A549 (cell line): ENCODE data around the gene SMIM29. TPM values are rescaled to one million over a fixed set of nuclear protein-coding genes. Genes with fewer than 3 reads are reported as not detected.

Experiments used
- ATAC-seq, 2 experiments: fragments of 200-7000 bp in 1 of 2; fragments of >200 bp in 1 of 2; cut with Nextera tagmentation in 1 of 2; cut with Tn5 transposase in 1 of 2; 3 replicates each; pipeline versions ENCODE4 v1.8.0 to v1.9.1; 2018 to 2020; ENCODE audit warnings: mild to moderate bottlenecking in 1 of 2, moderate library complexity in 1 of 2
- CTCF ChIA-PET: fragments of 300-600 bp; sonication (Branson Sonifier 250); formaldehyde crosslinking; extraction: SDS; loops from one replicate; lab custom pipeline; 2021; ENCODE audit warnings: antibody characterized with exemption, inconsistent platforms; lab: Yijun Ruan, JAX
- POLR2A ChIA-PET: fragments of 350-600 bp; formaldehyde crosslinking; extraction: SDS; loops from one replicate; lab custom pipeline; 2021; ENCODE audit warnings: antibody characterized with exemption, inconsistent platforms; lab: Yijun Ruan, JAX
- DNase-seq, 2 experiments: peaks; one replicate each; pipeline versions ENCODE4 v3.0.0 to v3.0.0-alpha.2; 2011 to 2016; ENCODE audit warnings: low read depth in 1 of 2, low spot score in 1 of 2
- FAIRE-seq: peaks from 2 replicates; lab custom pipeline; 2011; peaks lifted over from hg19 to GRCh38; lab: Jason Lieb, UNC
- H3K27ac ChIP-seq, 2 experiments: fragments of >200 bp; sonication (Bioruptor Twin); formaldehyde crosslinking; 3 replicates each; pipeline ENCODE4 v1.5.1; 2016 to 2017
- H3K4me1 ChIP-seq: fragments of >200 bp; sonication (Bioruptor Twin); formaldehyde crosslinking; 3 replicates; pipeline ENCODE4 v1.6.1; 2016
- H3K4me2 ChIP-seq: fragments of >200 bp; sonication (Bioruptor Twin); formaldehyde crosslinking; 3 replicates; pipeline ENCODE4 v1.6.1; 2016
- H3K4me3 ChIP-seq: fragments of >200 bp; sonication (Bioruptor Twin); formaldehyde crosslinking; 3 replicates; pipeline ENCODE4 v1.5.1; 2016
- H3K9me3 ChIP-seq: fragments of >200 bp; sonication (Bioruptor Twin); formaldehyde crosslinking; 3 replicates; pipeline ENCODE4 v1.6.1; 2016
- ATOH8 ChIP-seq: fragments of 250-450 bp; sonication (Bioruptor Pico); IDR thresholded peaks from 2 replicates; pipeline ENCODE4 v1.5.0; 2020; ENCODE audit warnings: low read depth, mild to moderate bottlenecking, moderate library complexity
- BCL3 ChIP-seq: fragments of >200 bp; sonication (Bioruptor Twin); formaldehyde crosslinking; IDR thresholded peaks from 3 replicates; pipeline ENCODE4 v1.6.1; 2016
- CBX2 ChIP-seq: fragments of 200-600 bp; sonication (generic); IDR thresholded peaks from 2 replicates; pipeline ENCODE4 v1.6.1; 2016; ENCODE audit warnings: low read depth, mild to moderate bottlenecking, borderline replicate concordance
- CHD4 ChIP-seq: fragments of 200-600 bp; sonication (generic); IDR thresholded peaks from 2 replicates; pipeline ENCODE4 v1.6.1; 2016; ENCODE audit warnings: antibody characterized with exemption, mild to moderate bottlenecking, borderline replicate concordance
- EHF ChIP-seq: fragments of 250-450 bp; sonication (Bioruptor Pico); IDR thresholded peaks from 2 replicates; pipeline ENCODE4 v1.5.0; 2020; ENCODE audit warnings: mild to moderate bottlenecking
- EHMT2 ChIP-seq: fragments of 200-600 bp; sonication (generic); IDR thresholded peaks from 2 replicates; pipeline ENCODE4 v1.6.1; 2016; ENCODE audit warnings: antibody characterized with exemption, low read depth, mild to moderate bottlenecking, moderate library complexity
- FOSL2 ChIP-seq, 2 experiments: fragments of 450-650 bp in 1 of 2; fragments of >200 bp in 1 of 2; sonication (Bioruptor Twin) in 1 of 2; formaldehyde crosslinking; IDR thresholded peaks; 2 replicates each; pipeline versions ENCODE4 v1.5.0 to v1.6.1; 2016 to 2020; ENCODE audit warnings: mild to moderate bottlenecking in 1 of 2, moderate library complexity in 1 of 2
- FOXS1 ChIP-seq: fragments of 250-450 bp; sonication (Bioruptor Pico); IDR thresholded peaks from 2 replicates; pipeline ENCODE4 v1.5.0; 2020; ENCODE audit warnings: mild to moderate bottlenecking, moderate library complexity
- HOXB13 ChIP-seq: fragments of 250-450 bp; sonication (Bioruptor Pico); IDR thresholded peaks from 2 replicates; pipeline ENCODE4 v1.5.0; 2020; ENCODE audit warnings: low read depth, mild to moderate bottlenecking, moderate library complexity
- JUN ChIP-seq, 2 experiments: fragments of >200 bp; sonication (Bioruptor Twin); formaldehyde crosslinking; IDR thresholded peaks; 2 replicates in 1 of 2; 3 replicates in 1 of 2; pipeline ENCODE4 v1.6.1; 2016 to 2017
- KDM1A ChIP-seq: fragments of 200-600 bp; sonication (generic); IDR thresholded peaks from 2 replicates; pipeline ENCODE4 v1.6.1; 2016; ENCODE audit warnings: low read depth, mild to moderate bottlenecking
- MAX ChIP-seq: IDR thresholded peaks from 2 replicates; pipeline ENCODE4 v1.6.1; 2012
- MAZ ChIP-seq: fragments of 150-350 bp; IDR thresholded peaks from 2 replicates; pipeline ENCODE4 v1.6.1; 2014; ENCODE audit warnings: antibody characterized with exemption, low read depth, low read length, borderline replicate concordance
- NPAS2 ChIP-seq: fragments of 250-450 bp; sonication (Bioruptor Pico); IDR thresholded peaks from 2 replicates; pipeline ENCODE4 v1.8.0; 2022; ENCODE audit warnings: mild to moderate bottlenecking, moderate library complexity, borderline replicate concordance
- PHF8 ChIP-seq: fragments of 200-600 bp; sonication (generic); IDR thresholded peaks from 2 replicates; pipeline ENCODE4 v1.6.1; 2016; ENCODE audit warnings: low read depth, mild to moderate bottlenecking, antibody characterized with exemption, moderate library complexity, borderline replicate concordance
- POLR2A ChIP-seq: IDR thresholded peaks from 2 replicates; pipeline ENCODE4 v1.6.1; 2012; ENCODE audit warnings: mild to moderate bottlenecking, low read length
- RARB ChIP-seq: fragments of 250-450 bp; sonication (Bioruptor Pico); IDR thresholded peaks from 2 replicates; pipeline ENCODE4 v1.8.0; 2021; ENCODE audit warnings: mild to moderate bottlenecking, moderate library complexity
- RCOR1 ChIP-seq: fragments of 150-350 bp; IDR thresholded peaks from 2 replicates; pipeline ENCODE4 v1.6.1; 2014; ENCODE audit warnings: antibody characterized with exemption, low read length, low read depth
- USF2 ChIP-seq: fragments of 450-650 bp; IDR thresholded peaks from 2 replicates; pipeline ENCODE4 v1.6.1; 2014; ENCODE audit warnings: antibody characterized with exemption
- ZNF302 ChIP-seq: fragments of 250-450 bp; sonication (Bioruptor Pico); IDR thresholded peaks from 2 replicates; pipeline ENCODE4 v1.9.0; 2021; ENCODE audit warnings: inconsistent platforms, mild to moderate bottlenecking, moderate library complexity
- WGBS: methylation state at CpG from one replicate; pipeline ENCODE4 v1.1.6; 2017; ENCODE audit errors: missing lambda C conversion rate; 5-methylcytosine and 5-hydroxymethylcytosine counted together
- polyA plus RNA-seq, 4 experiments: library from polyadenylated mRNA; depleted of rRNA in 3 of 4; stranded (reverse); fragments of >200 nt; fragmentation: RNase III in 1 of 4; extraction: RNeasy Plus Mini Kit Qiagen cat#74134 plus additional on column Dnase treatment in 1 of 4; gene quantifications; 2 replicates in 3 of 4; 3 replicates in 1 of 4; pipeline ENCODE4 v1.2.3, GENCODE V29; 2011 to 2017

SMIM29 gene
- polyA plus RNA-seq, 2 of the 4 experiments (the other 2 are of a cell fraction) = 8.1 to 15.4 TPM

GRCh38 chr6:34236443-34237315 lies 12.1 kb downstream of the SMIM29 start, which contains the start of gene HMGA1:
HMGA1 (plus strand) TSS chr6:34236873; CDS start chr6:34240781, 3,908 bp downstream.
- CTCF ChIA-PET = interaction anchor here (1.1 to 1.9 kb wide), 7 partner anchors 10 to 178 kb away, joined by 3 to 11 read pairs (median 4); no protein-coding TSS in a partner anchor
- H3K4me3 ChIP-seq = peak within 1 kb of the TSS; percentile 83
- no peak for FAIRE-seq
- H3K9me3 ChIP-seq = no peaks in the 10 kb centered on the region
- peaks cover 48% of the 10 kb centered on the region for H3K4me1 ChIP-seq
- peak within 1 kb of the TSS; percentile 99 for H3K4me2 ChIP-seq
- TF ChIP-seq POLR2A (peak; percentile 96), FOSL2 (IDR thresholded peaks at IDR 0.05) (no peak), FOSL2 (CRISPR knock-in tag; IDR thresholded peaks at IDR 0.05) (peak; percentile 13; the same call in 1 of the 2 replicates), USF2 (no peak), JUN (IDR thresholded peaks at IDR 0.05) (peak; percentile 56 to 84; a peak in 3 of 5 replicates), PHF8 (peak; percentile 52; the same call in 1 of the 2 replicates), CHD4 (no peak), NPAS2 (no peak), MAX (no peak), EHF (CRISPR knock-in tag) (no peak), EHMT2 (no peak), HOXB13 (CRISPR knock-in tag) (no peak), BCL3 (peak; percentile 80)
- TF ChIP-seq, all 56 proteins: peak for 5
- POLR2A ChIA-PET = interaction anchor here (0.8 to 1.7 kb wide), 14 partner anchors 10 to 189 kb away, joined by 3 to 39 read pairs (median 4); partner anchors contain the start of genes NUDT3, RPS10 and SMIM29
- WGBS = 2% methylated on average over 34 of the region's 91 CpGs
- peak within 1 kb of the TSS; percentile 98 to 99 for H3K27ac ChIP-seq
- peak; percentile 64 to 90 for DNase-seq
- ATAC-seq = peak; percentile 66 to 82; a peak in 5 of 6 replicates

GRCh38 chr6:34236131-34236442 lies 12.7 kb downstream of the SMIM29 start:
- peak overlapping the region; percentile 99 for H3K4me2 ChIP-seq
- no peaks in the 10 kb centered on the region for H3K9me3 ChIP-seq
- peak in 1 of 2 experiments; percentile 53 for DNase-seq
- peak; percentile 15 to 46; a peak in 4 of 6 replicates for ATAC-seq
- 6% methylated on average over 12 of the region's 13 CpGs for WGBS
- CTCF ChIA-PET = interaction anchor here (1.1 to 1.9 kb wide), 4 partner anchors 9 to 40 kb away, joined by 3 to 11 read pairs (median 5); no protein-coding TSS in a partner anchor
- H3K4me3 ChIP-seq = peak overlapping the region; percentile 83
- peak overlapping the region; percentile 98 to 99 for H3K27ac ChIP-seq
- peaks cover 43% of the 10 kb centered on the region for H3K4me1 ChIP-seq
- no peak for TF ChIP-seq CBX2
- TF ChIP-seq RCOR1 = no peak
- TF ChIP-seq KDM1A = no peak
- TF ChIP-seq FOXS1 (CRISPR knock-in tag) = no peak
- TF ChIP-seq RARB (CRISPR knock-in tag) = peak; percentile 16; the same call in 1 of the 2 replicates
- no peak for TF ChIP-seq ZNF302 (CRISPR knock-in tag)
- TF ChIP-seq ATOH8 (CRISPR knock-in tag) = peak; percentile 17; the same call in 1 of the 2 replicates
- TF ChIP-seq MAZ = no peak
- no peak for TF ChIP-seq USF2
- TF ChIP-seq EHF (CRISPR knock-in tag) = no peak
- TF ChIP-seq, all 56 proteins: peak for 2
- FAIRE-seq = no peak
- POLR2A ChIA-PET = interaction anchor here (1.0 to 1.7 kb wide), 7 partner anchors 9 to 160 kb away, joined by 3 to 39 read pairs (median 10); partner anchors contain the start of genes NUDT3 and SMIM29
